Adrenal gland (tissue), 12 donors: ENCODE data around the gene OR4C45. TPM values are rescaled to one million over a fixed set of nuclear protein-coding genes. Genes with fewer than 3 reads are reported as not detected.
A peak's percentile ranks its signal among the peaks of the same experiment; 100 is the strongest.
"Not testable (repeated sequence)": the region's sequence is repeated elsewhere in the genome, so short reads cannot be mapped to it uniquely, and the experiment has no call there.

Experiments used
- DNase-seq, 7 donors: peaks; one replicate each; pipeline ENCODE4 v3.0.0-alpha.2; 2019 to 2020
- H3K27ac ChIP-seq, 5 donors: fragments of 200-600 bp; sonication (generic) in 4 of 5; 1 replicate in 3 of 5; 2 replicates in 2 of 5; pipeline versions ENCODE4 v1.5.1 to v1.8.0; 2016 to 2020; ENCODE audit warnings: mild to moderate bottlenecking in 1 of 5
- H3K27me3 ChIP-seq: fragments of 200-600 bp; 2 replicates; pipeline ENCODE4 v1.8.0; 2021
- H3K36me3 ChIP-seq, 2 donors: fragments of 200-600 bp; replicated peaks in 1 of 2; 1 replicate in 1 of 2; 2 replicates in 1 of 2; pipeline versions ENCODE4 v1.5.1 to v1.8.0; 2018 to 2022
- H3K4me1 ChIP-seq, 2 donors: fragments of 200-600 bp; replicated peaks in 1 of 2; 1 replicate in 1 of 2; 2 replicates in 1 of 2; pipeline versions ENCODE4 v1.5.1 to v1.8.0; 2018 to 2021
- H3K4me3 ChIP-seq, 4 donors: fragments of 200-600 bp; sonication (generic) in 3 of 4; one replicate each; pipeline ENCODE4 v1.5.1; 2016 to 2018
- H3K9me3 ChIP-seq, 3 donors: fragments of 200-600 bp; sonication (generic) in 1 of 3; replicated peaks in 1 of 3; 1 replicate in 2 of 3; 2 replicates in 1 of 3; pipeline versions ENCODE4 v1.5.1 to v1.8.0; 2016 to 2021
- POLR2A ChIP-seq, 2 donors: fragments of 450-650 bp; IDR thresholded peaks; one replicate each; pipeline ENCODE4 v1.6.1; 2017; ENCODE audit warnings: antibody characterized with exemption in 2 of 2, mild to moderate bottlenecking in 2 of 2, moderate library complexity in 1 of 2
- WGBS, 4 donors: extraction: QIAGEN DNeasy Blood & Tissue Kit in 2 of 4; methylation state at CpG; one replicate each; pipeline versions ENCODE4 v1.1.5 to v1.1.7; 2013 to 2017; 5-methylcytosine and 5-hydroxymethylcytosine counted together
- intact Hi-C, 2 donors: fragments of 100-400 bp; cut with DNase I; formaldehyde crosslinking; loops; one replicate each; pipeline versions ENCODE4 v1.14.1 to v1.15.0; 2022 to 2023
- polyA plus RNA-seq, 3 donors: library from polyadenylated mRNA; stranded (reverse); fragments of 200-250 nt in 2 of 3; fragments of 350-450 nt in 1 of 3; fragmentation: Illumina TruSeq in 1 of 3; extraction: RNeasy Lipid Tissue Mini Kit (QIAGEN cat#74804) in 1 of 3; gene quantifications; one replicate each; pipeline ENCODE4 v1.2.3, GENCODE V29; 2013 to 2014
- total RNA-seq, 9 donors: library from RNA; depleted of rRNA in 4 of 9; stranded (reverse); fragments of >200 nt in 4 of 9; fragments of 120-200 nt in 1 of 9; fragmentation: NEBNext Ultra II Directional in 1 of 9; extraction: Animal tissue kit (Norgen Biotek cat#: 25700) in 1 of 9; gene quantifications; one replicate each; pipeline versions ENCODE4 v1.1.0 to v1.2.4, GENCODE V29; 2013 to 2023
- TF ChIP-seq, protein P1 (sequence below), 6 experiments: fragments of 450-650 bp in 4 of 6; fragments of 200-600 bp in 2 of 6; sonication (generic) in 1 of 6; IDR thresholded peaks; 1 replicate in 5 of 6; 2 replicates in 1 of 6; pipeline versions ENCODE4 v1.5.1 to v1.8.0; 2016 to 2021; ENCODE audit warnings: antibody characterized with exemption in 6 of 6, mild to moderate bottlenecking in 2 of 6, moderate library complexity in 1 of 6
- donor health status: healthy with polysubstance abuse.
- donor health status: Bipolar disorder and iron deficiency.
- donor health status: DM: yes; HTN: yes; CAD: no.
- donor health status: DM: no; HTN: no; CAD: no.
- donor health status: DM: no; HTN: no; CAD: no.
- donor health status: DM: yes; HTN: yes; CAD: no.

The OR4C45 gene
- total and polyA plus RNA-seq, 12 donors = not detected

DNA sequence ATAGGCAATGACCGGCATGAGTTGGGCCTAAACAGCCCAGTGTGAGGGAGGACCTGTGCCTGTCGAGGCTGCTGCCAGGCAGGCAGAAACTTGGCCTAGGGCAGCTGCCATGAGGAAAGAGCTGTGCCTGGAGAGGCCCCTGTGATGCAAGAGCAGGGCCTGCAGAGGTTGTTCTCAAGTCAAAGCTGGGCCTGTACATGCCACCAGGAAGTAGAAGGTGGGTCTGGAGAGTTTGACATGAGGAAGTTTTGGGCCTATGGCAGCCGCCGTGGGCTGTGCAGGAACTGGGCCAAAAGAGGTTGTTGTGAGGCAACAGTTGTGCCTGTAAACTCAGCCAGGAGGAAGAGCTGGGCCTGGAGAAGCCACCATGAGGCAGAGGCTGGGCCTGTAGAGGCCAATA, 43.2 kb downstream of the OR4C45 start:
- Histone ChIP-seq H3K27ac (no peak overlapping the region), H3K9me3 (no peaks in the 10 kb centered on the region), H3K4me3 (no peak overlapping the region), H3K27me3 (no peaks in the 10 kb centered on the region), H3K36me3 (no peaks in the 10 kb centered on the region), H3K4me1 (no peaks in the 10 kb centered on the region)
- TF ChIP-seq, protein P1, sequence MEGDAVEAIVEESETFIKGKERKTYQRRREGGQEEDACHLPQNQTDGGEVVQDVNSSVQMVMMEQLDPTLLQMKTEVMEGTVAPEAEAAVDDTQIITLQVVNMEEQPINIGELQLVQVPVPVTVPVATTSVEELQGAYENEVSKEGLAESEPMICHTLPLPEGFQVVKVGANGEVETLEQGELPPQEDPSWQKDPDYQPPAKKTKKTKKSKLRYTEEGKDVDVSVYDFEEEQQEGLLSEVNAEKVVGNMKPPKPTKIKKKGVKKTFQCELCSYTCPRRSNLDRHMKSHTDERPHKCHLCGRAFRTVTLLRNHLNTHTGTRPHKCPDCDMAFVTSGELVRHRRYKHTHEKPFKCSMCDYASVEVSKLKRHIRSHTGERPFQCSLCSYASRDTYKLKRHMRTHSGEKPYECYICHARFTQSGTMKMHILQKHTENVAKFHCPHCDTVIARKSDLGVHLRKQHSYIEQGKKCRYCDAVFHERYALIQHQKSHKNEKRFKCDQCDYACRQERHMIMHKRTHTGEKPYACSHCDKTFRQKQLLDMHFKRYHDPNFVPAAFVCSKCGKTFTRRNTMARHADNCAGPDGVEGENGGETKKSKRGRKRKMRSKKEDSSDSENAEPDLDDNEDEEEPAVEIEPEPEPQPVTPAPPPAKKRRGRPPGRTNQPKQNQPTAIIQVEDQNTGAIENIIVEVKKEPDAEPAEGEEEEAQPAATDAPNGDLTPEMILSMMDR (IDR thresholded peaks at IDR 0.05) = no peak
- no peak for TF ChIP-seq POLR2A (IDR thresholded peaks at IDR 0.05)
- no peak for DNase-seq
- 69 to 83% (median 70%) methylated on average over 4 of the region's 4 CpGs for WGBS, 4 donors
- intact Hi-C loops = no loop called here

- Histone ChIP-seq H3K4me3 (no peak overlapping the region), H3K36me3 (no peaks in the 10 kb centered on the region), H3K27ac (no peak overlapping the region), H3K4me1 (no peaks in the 10 kb centered on the region), H3K9me3 (no peaks in the 10 kb centered on the region), H3K27me3 (no peaks in the 10 kb centered on the region)
- 74 to 82% (median 79%) methylated on average over 5 of the region's 5 CpGs for WGBS, 4 donors
- TF ChIP-seq, protein P1 (IDR thresholded peaks at IDR 0.05) = no peak
- no peak for TF ChIP-seq POLR2A (IDR thresholded peaks at IDR 0.05)
- intact Hi-C loops = no loop called here
- DNase-seq = no peak
Observed at GRCh38 chr11:50077526-50077925, 44.9 kb downstream of the OR4C45 start.

GRCh38 chr11:50078001-50078400, 45.3 kb downstream of the OR4C45 start:
- Histone ChIP-seq H3K4me1 (no peaks in the 10 kb centered on the region), H3K36me3 (no peaks in the 10 kb centered on the region), H3K27me3 (no peaks in the 10 kb centered on the region), H3K9me3 (no peaks in the 10 kb centered on the region), H3K4me3 (no peak overlapping the region), H3K27ac (no peak overlapping the region)
- DNase-seq = no peak
- TF ChIP-seq, protein P1 (IDR thresholded peaks at IDR 0.05) = no peak
- no peak for TF ChIP-seq POLR2A (IDR thresholded peaks at IDR 0.05)
- 78 to 100% (median 83%) methylated on average over 1 of the region's 1 CpG for WGBS, 4 donors
- intact Hi-C loops = no loop called here

GRCh38 chr11:50078946-50079345, 46.3 kb downstream of the OR4C45 start:
- intact Hi-C loops, H3K36me3 ChIP-seq, H3K9me3 ChIP-seq, H3K27me3 ChIP-seq, H3K27ac ChIP-seq, H3K4me1 ChIP-seq, H3K4me3 ChIP-seq: not testable (repeated sequence)
- DNase-seq = peak in 1 of 7 donors; percentile 21

DNA sequence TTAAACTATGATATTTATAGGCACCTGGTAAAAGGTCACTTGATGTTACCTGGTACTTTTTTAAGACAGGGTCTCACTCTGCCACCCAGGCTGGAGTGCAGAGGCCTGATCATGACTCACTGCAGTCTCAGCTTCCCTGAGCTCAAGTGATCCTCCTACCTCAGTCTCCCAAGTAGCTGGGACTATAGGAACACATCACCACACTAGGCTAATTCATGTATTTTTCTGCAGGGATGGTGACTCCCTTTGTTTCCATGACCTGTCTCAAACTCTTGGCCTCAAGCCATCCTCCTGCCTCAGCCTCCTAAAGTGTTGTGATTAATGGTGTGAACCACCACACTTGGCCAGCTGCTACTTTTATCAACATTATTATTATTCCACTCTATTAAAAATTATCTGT, 47.6 kb downstream of the OR4C45 start:
- Histone ChIP-seq H3K27me3 (no peaks in the 10 kb centered on the region), H3K4me3 (no peak overlapping the region), H3K4me1 (no peaks in the 10 kb centered on the region), H3K9me3 (no peaks in the 10 kb centered on the region), H3K36me3 (no peaks in the 10 kb centered on the region), H3K27ac (no peak overlapping the region)
- TF ChIP-seq POLR2A (IDR thresholded peaks at IDR 0.05) = no peak
- TF ChIP-seq, protein P1 (IDR thresholded peaks at IDR 0.05) = no peak
- intact Hi-C loops = no loop called here
- DNase-seq = no peak

Other genes starting within 250 kb of the OR4C45 start
- not detected for gene OR4C13, start 80.5 kb upstream of the OR4C45 start, total RNA-seq
- not detected for gene OR4C13, start 80.5 kb upstream of the OR4C45 start, polyA plus RNA-seq
- gene OR4C12, start 50.3 kb upstream of the OR4C45 start, total RNA-seq = not detected
- not detected for gene OR4C12, start 50.3 kb upstream of the OR4C45 start, polyA plus RNA-seq